ENCODE measurements around the gene HPS1.
"Not testable (repeated sequence)": the region's sequence is repeated elsewhere in the genome, so short reads cannot be mapped to it uniquely, and the experiment has no call there.

HPS1 gene

GRCh38 chr10:98388101-98388655 is 58.6 kb downstream of the HPS1 start:
- DNase-seq = no peak

- DNase-seq = no peak
These were observed 62.1 kb downstream of the HPS1 start for GRCh38 chr10:98384531-98385133.

- DNase-seq = no peak
These were observed 62.9 kb downstream of the HPS1 start for GRCh38 chr10:98383869-98384268.

GRCh38 chr10:98383134-98383667 is 63.5 kb downstream of the HPS1 start:
- DNase-seq = not testable (repeated sequence)

GRCh38 chr10:98382691-98383101 is 64.0 kb downstream of the HPS1 start:
- no peak for DNase-seq

GRCh38 chr10:98380493-98381339 is 66.0 kb downstream of the HPS1 start:
- no peak for DNase-seq

- no peak for DNase-seq
These were observed 68.0 kb downstream of the HPS1 start for GRCh38 chr10:98378722-98379121.

GRCh38 chr10:98377536-98377935 is 69.2 kb downstream of the HPS1 start:
- no peak for DNase-seq

GRCh38 chr10:98377001-98377400 is 69.7 kb downstream of the HPS1 start:
- no peak for DNase-seq

- DNase-seq = peak; percentile 3
These were observed 70.2 kb downstream of the HPS1 start for GRCh38 chr10:98376485-98376884.

GRCh38 chr10:98374217-98374985 is 72.3 kb downstream of the HPS1 start:
- DNase-seq = peak; percentile 68

GRCh38 chr10:98373260-98374040 is 73.3 kb downstream of the HPS1 start:
- DNase-seq = no peak

GRCh38 chr10:98370831-98371820 is 75.6 kb downstream of the HPS1 start:
- DNase-seq = no peak

- no peak for DNase-seq
These were observed 76.9 kb downstream of the HPS1 start for GRCh38 chr10:98369801-98370200.

GRCh38 chr10:98368644-98369043 is 78.1 kb downstream of the HPS1 start:
- DNase-seq = no peak

GRCh38 chr10:98367604-98368451 is 78.9 kb downstream of the HPS1 start:
- peak; percentile 1 for DNase-seq
